H9 (cell line): ENCODE results near the gene KCNQ2. TPM values are rescaled to one million over a fixed set of nuclear protein-coding genes. Genes with fewer than 3 reads are reported as not detected.
A peak's percentile ranks its signal among the peaks of the same experiment; 100 is the strongest.

Source experiments
- DNase-seq: peaks from one replicate; pipeline ENCODE4 v3.0.0-alpha.2; 2017
- H2AFZ ChIP-seq: one replicate; pipeline ENCODE4 v1.6.1; 2013; ENCODE audit warnings: mild to moderate bottlenecking, low read length, control low read depth, moderate library complexity
- H2AK5ac ChIP-seq: 2 replicates; pipeline ENCODE4 v1.6.1; 2013; ENCODE audit warnings: low read length, control low read depth, mixed read lengths; ENCODE audit not compliant: insufficient read length
- H2BK120ac ChIP-seq: one replicate; pipeline ENCODE4 v1.6.1; 2013; ENCODE audit warnings: low read depth, mild to moderate bottlenecking, low read length, control low read depth, inconsistent platforms; ENCODE audit not compliant: poor library complexity, severe bottlenecking
- H2BK12ac ChIP-seq: 2 replicates; pipeline ENCODE4 v1.6.1; 2013; ENCODE audit warnings: low read length, control low read depth, mixed read lengths, low read depth; ENCODE audit not compliant: insufficient read length
- H2BK15ac ChIP-seq: 2 replicates; pipeline ENCODE4 v1.6.1; 2013; ENCODE audit warnings: low read depth, low read length, control low read depth
- H2BK20ac ChIP-seq: one replicate; pipeline ENCODE4 v1.6.1; 2013; ENCODE audit warnings: low read depth, mild to moderate bottlenecking, low read length, control low read depth, inconsistent platforms; ENCODE audit not compliant: poor library complexity, severe bottlenecking
- H2BK5ac ChIP-seq: 2 replicates; pipeline ENCODE4 v1.6.1; 2013; ENCODE audit warnings: low read length, control low read depth, mixed read lengths; ENCODE audit not compliant: insufficient read length
- H3K14ac ChIP-seq: 2 replicates; pipeline ENCODE4 v1.6.1; 2013; ENCODE audit warnings: low read length, control low read depth; ENCODE audit not compliant: insufficient read depth
- H3K18ac ChIP-seq: 2 replicates; pipeline ENCODE4 v1.6.1; 2013; ENCODE audit warnings: low read depth, mild to moderate bottlenecking, mixed read lengths, low read length, control low read depth; ENCODE audit not compliant: insufficient read length
- H3K23ac ChIP-seq: 2 replicates; pipeline ENCODE4 v1.6.1; 2013; ENCODE audit warnings: low read length, control low read depth, mixed read lengths, low read depth; ENCODE audit not compliant: insufficient read length
- H3K23me2 ChIP-seq: 2 replicates; pipeline ENCODE4 v1.6.1; 2013; ENCODE audit warnings: low read depth, mild to moderate bottlenecking, mixed read lengths, low read length, control low read depth; ENCODE audit not compliant: insufficient read length, poor library complexity, severe bottlenecking
- H3K27ac ChIP-seq: 2 replicates; pipeline ENCODE4 v1.5.1; 2013; ENCODE audit warnings: low read length, control low read depth, mixed read lengths, low read depth; ENCODE audit not compliant: insufficient read length
- H3K27me3 ChIP-seq: 2 replicates; pipeline ENCODE4 v1.6.1; 2013; ENCODE audit warnings: low read length, control low read depth, inconsistent platforms; ENCODE audit not compliant: insufficient read depth
- H3K4ac ChIP-seq: 2 replicates; pipeline ENCODE4 v1.6.1; 2013; ENCODE audit warnings: low read depth, mild to moderate bottlenecking, control low read depth, inconsistent platforms, low read length, moderate library complexity
- H3K4me1 ChIP-seq: 2 replicates; pipeline ENCODE4 v1.6.1; 2013; ENCODE audit warnings: low read length, control low read depth, inconsistent platforms; ENCODE audit not compliant: insufficient read depth
- H3K4me2 ChIP-seq: 2 replicates; pipeline ENCODE4 v1.6.1; 2013; ENCODE audit warnings: low read length, control low read depth, mixed read lengths; ENCODE audit not compliant: insufficient read length, insufficient read depth
- H3K56ac ChIP-seq: 2 replicates; pipeline ENCODE4 v1.6.1; 2013; ENCODE audit warnings: low read depth, mild to moderate bottlenecking, mixed read lengths, low read length, control low read depth; ENCODE audit not compliant: insufficient read length
- H3K79me1 ChIP-seq: 2 replicates; pipeline ENCODE4 v1.6.1; 2013; ENCODE audit warnings: low read depth, mild to moderate bottlenecking, moderate library complexity, low read length, control low read depth, inconsistent platforms; ENCODE audit not compliant: insufficient read depth, poor library complexity, severe bottlenecking
- H3K79me2 ChIP-seq: 2 replicates; pipeline ENCODE4 v1.6.1; 2013; ENCODE audit warnings: low read length, control low read depth, inconsistent platforms; ENCODE audit not compliant: insufficient read depth
- H3K9ac ChIP-seq: 2 replicates; pipeline ENCODE4 v1.6.1; 2013; ENCODE audit warnings: low read length, control low read depth, mixed read lengths; ENCODE audit not compliant: insufficient read length; ENCODE audit errors: extremely low read depth
- H3K9me3 ChIP-seq: one replicate; pipeline ENCODE4 v1.6.1; 2013; ENCODE audit warnings: low read depth, low read length, inconsistent platforms; ENCODE audit not compliant: control insufficient read depth
- H3T11ph ChIP-seq: one replicate; pipeline ENCODE4 v1.6.1; 2013; ENCODE audit warnings: mild to moderate bottlenecking, low read length, control low read depth, inconsistent platforms
- H4K20me1 ChIP-seq: one replicate; pipeline ENCODE4 v1.6.1; 2013; ENCODE audit not compliant: control insufficient read depth, insufficient read length, insufficient read depth
- H4K5ac ChIP-seq: 2 replicates; pipeline ENCODE4 v1.6.1; 2013; ENCODE audit warnings: low read depth, mild to moderate bottlenecking, mixed read lengths, low read length, control low read depth; ENCODE audit not compliant: insufficient read length
- H4K8ac ChIP-seq: replicated peaks from 2 replicates; pipeline ENCODE4 v1.6.1; 2013; ENCODE audit warnings: low read length, control low read depth, mixed read lengths, low read depth; ENCODE audit not compliant: insufficient read length
- H4K91ac ChIP-seq: 2 replicates; pipeline ENCODE4 v1.6.1; 2013; ENCODE audit warnings: low read depth, mild to moderate bottlenecking, moderate library complexity, mixed read lengths, low read length, control low read depth; ENCODE audit not compliant: insufficient read length
- H3K27ac Mint-ChIP-seq, 3 experiments: 2 replicates in 2 of 3; 3 replicates in 1 of 3; pipeline ENCODE4 v1.8.0; 2020 to 2021; ENCODE audit warnings: mixed read lengths in 3 of 3, mild to moderate bottlenecking in 1 of 3, moderate library complexity in 1 of 3
- H3K27me3 Mint-ChIP-seq: 2 replicates; pipeline ENCODE4 v1.8.0; 2021; ENCODE audit warnings: low read depth, mild to moderate bottlenecking, moderate library complexity, mixed read lengths
- H3K36me3 Mint-ChIP-seq, 3 experiments: 2 replicates in 2 of 3; 3 replicates in 1 of 3; pipeline ENCODE4 v1.8.0; 2020 to 2021; ENCODE audit warnings: low read depth in 3 of 3, mixed read lengths in 3 of 3; ENCODE audit not compliant: insufficient read depth in 1 of 3
- H3K4me1 Mint-ChIP-seq, 2 experiments: 2 replicates each; pipeline ENCODE4 v1.8.0; 2020; ENCODE audit warnings: mixed read lengths in 2 of 2
- H3K4me3 Mint-ChIP-seq, 2 experiments: 2 replicates in 1 of 2; 3 replicates in 1 of 2; pipeline ENCODE4 v1.8.0; 2020 to 2021; ENCODE audit warnings: mild to moderate bottlenecking in 2 of 2, mixed read lengths in 2 of 2, moderate library complexity in 1 of 2
- H3K9me3 Mint-ChIP-seq, 2 experiments: 2 replicates in 1 of 2; 3 replicates in 1 of 2; pipeline ENCODE4 v1.8.0; 2020; ENCODE audit warnings: mild to moderate bottlenecking in 2 of 2, mixed read lengths in 2 of 2, moderate library complexity in 1 of 2
- WGBS: extraction: QIAGEN DNeasy Blood & Tissue Kit; methylation state at CpG from one replicate; pipeline ENCODE4 v1.1.7; 2013; ENCODE audit warnings: missing lambda C conversion rate, low lambda C conversion rate, mixed read lengths; ENCODE audit not compliant: insufficient read length; ENCODE audit errors: extremely low coverage; 5-methylcytosine and 5-hydroxymethylcytosine counted together
- total RNA-seq: library from RNA; stranded (reverse); gene quantifications from 2 replicates; pipeline ENCODE4 v1.2.1, GENCODE V29; 2021
- TF ChIP-seq, protein P1 (sequence below): fragments of 200-600 bp; sonication (generic); conservative IDR thresholded peaks from 3 replicates; pipeline ENCODE4 v1.8.0; 2021; ENCODE audit warnings: antibody characterized with exemption, mild to moderate bottlenecking

The KCNQ2 gene
- total RNA-seq, 1 experiment from 2014 or later: 69.2 TPM

DNA sequence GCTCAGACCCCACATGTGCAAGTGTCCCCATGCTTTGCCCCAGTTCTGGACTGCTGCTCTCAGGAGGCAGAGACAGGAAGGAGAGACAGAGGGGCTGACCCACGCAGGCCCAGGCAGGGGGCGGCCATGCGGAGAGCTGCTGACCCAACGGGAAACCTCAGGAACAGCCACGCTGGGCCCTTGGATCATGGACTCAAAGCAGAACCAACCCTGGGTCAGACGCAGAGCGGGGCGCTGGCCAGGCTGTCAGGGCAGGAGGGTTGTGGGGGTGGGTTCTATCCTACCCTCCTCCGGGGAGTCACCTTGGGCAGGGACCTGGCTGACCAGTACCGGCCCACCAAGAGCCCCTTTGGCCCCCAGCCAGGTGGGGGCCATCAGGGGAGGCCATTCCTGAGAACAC is 2.0 kb downstream of the KCNQ2 start:
- Histone ChIP-seq H3K14ac (no peak overlapping the region), H2BK5ac (no peak overlapping the region), H3K4me1 (no peaks in the 10 kb centered on the region), H3K4ac (no peak overlapping the region), H3K27ac (no peak overlapping the region), H4K20me1 (no peaks in the 10 kb centered on the region), H2BK20ac (no peak overlapping the region), H3K9ac (no peak overlapping the region), H3K23ac (no peak overlapping the region), H3K79me2 (peaks cover 6% of the 10 kb centered on the region; the same call in 1 of the 2 replicates), H3K4me2 (peak overlapping the region; percentile 25), H2BK12ac (no peak overlapping the region), H3K9me3 (no peaks in the 10 kb centered on the region), H3K79me1 (no peaks in the 10 kb centered on the region), H4K5ac (no peak overlapping the region), H3K56ac (no peak overlapping the region), H3K27me3 (no peaks in the 10 kb centered on the region), H4K8ac (no peak overlapping the region), H3T11ph (no peak overlapping the region), H2AK5ac (no peak overlapping the region), H3K18ac (no peak overlapping the region), H2AFZ (no peak overlapping the region), H2BK120ac (no peak overlapping the region), H3K23me2 (no peaks in the 10 kb centered on the region), H2BK15ac (no peak overlapping the region), H4K91ac (no peak overlapping the region)
- H3K36me3 Mint-ChIP-seq: 0 out of 7 replicates have a peak, but pooled peaks cover 0 to 5% (median 0%) of the 10 kb centered on the region in 3 experiments
- TF ChIP-seq, protein P1, sequence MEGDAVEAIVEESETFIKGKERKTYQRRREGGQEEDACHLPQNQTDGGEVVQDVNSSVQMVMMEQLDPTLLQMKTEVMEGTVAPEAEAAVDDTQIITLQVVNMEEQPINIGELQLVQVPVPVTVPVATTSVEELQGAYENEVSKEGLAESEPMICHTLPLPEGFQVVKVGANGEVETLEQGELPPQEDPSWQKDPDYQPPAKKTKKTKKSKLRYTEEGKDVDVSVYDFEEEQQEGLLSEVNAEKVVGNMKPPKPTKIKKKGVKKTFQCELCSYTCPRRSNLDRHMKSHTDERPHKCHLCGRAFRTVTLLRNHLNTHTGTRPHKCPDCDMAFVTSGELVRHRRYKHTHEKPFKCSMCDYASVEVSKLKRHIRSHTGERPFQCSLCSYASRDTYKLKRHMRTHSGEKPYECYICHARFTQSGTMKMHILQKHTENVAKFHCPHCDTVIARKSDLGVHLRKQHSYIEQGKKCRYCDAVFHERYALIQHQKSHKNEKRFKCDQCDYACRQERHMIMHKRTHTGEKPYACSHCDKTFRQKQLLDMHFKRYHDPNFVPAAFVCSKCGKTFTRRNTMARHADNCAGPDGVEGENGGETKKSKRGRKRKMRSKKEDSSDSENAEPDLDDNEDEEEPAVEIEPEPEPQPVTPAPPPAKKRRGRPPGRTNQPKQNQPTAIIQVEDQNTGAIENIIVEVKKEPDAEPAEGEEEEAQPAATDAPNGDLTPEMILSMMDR: no peak
- H3K4me3 Mint-ChIP-seq: peak overlapping the region; percentile 70 to 81
- H3K27me3 Mint-ChIP-seq: peaks cover 23% of the 10 kb centered on the region
- peaks cover 17 to 36% of the 10 kb centered on the region in 2 experiments for H3K4me1 Mint-ChIP-seq
- WGBS: no CpG with 5 or more reads among the region's 10 CpGs
- no peak overlapping the region for H3K27ac Mint-ChIP-seq
- no peak for DNase-seq
- H3K9me3 Mint-ChIP-seq: no peaks in the 10 kb centered on the region; a peak in 1 of 5 replicates
